AG10803 (cell line): ENCODE measurements around the gene LEO1.
"Not testable (repeated sequence)": the region's sequence is repeated elsewhere in the genome, so short reads cannot be mapped to it uniquely, and the experiment has no call there.

ENCODE experiments used
- DNase-seq: peaks from one replicate; pipeline ENCODE4 v3.0.0; 2010; ENCODE audit warnings: low read depth
- H3K4me3 ChIP-seq: 2 replicates; pipeline ENCODE4 v1.5.1; 2011; ENCODE audit warnings: mild to moderate bottlenecking, low read length, control low read depth
- TF ChIP-seq, protein P1 (sequence below): conservative IDR thresholded peaks from 2 replicates; pipeline ENCODE4 v1.5.1; 2011; ENCODE audit warnings: mild to moderate bottlenecking, low read length, control low read depth, inconsistent platforms

LEO1 gene

DNA sequence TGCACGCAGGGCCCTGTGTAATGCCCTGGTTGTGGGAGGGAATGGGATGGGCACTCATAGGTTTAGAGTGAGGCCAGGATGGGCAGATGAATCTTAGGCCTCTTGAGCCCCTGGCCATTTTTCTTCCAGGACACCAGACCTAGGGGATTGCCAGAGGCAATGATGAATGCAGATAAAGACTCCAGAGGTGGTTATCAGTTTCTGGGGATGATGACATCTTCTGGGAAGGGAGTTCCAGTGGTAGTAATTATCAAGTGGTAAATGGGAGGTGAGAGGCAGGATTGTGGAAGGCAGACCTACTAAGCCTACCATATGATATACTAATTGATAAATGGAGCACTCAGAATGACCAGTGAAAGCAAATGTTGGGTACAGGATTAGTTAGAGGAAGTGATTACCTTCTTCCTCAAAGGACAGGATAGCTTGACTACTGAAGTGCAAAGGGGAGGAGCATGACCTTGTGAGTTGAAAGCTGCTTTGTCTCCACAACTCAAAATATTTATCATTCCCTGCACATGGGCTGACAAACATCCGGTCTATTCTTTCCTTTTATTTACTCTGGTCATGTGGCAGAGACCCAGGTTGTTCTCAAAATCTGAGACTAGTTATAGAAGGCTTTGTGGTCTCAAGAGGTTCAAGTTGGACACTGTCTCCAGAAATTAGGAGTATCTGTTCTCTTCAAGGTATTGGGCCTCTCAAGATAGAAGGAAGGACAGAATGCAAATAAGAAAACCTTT, 37.3 kb upstream of the LEO1 start:
- H3K4me3 ChIP-seq, result no peak overlapping the region
- DNase-seq, result no peak
- TF ChIP-seq, protein P1, sequence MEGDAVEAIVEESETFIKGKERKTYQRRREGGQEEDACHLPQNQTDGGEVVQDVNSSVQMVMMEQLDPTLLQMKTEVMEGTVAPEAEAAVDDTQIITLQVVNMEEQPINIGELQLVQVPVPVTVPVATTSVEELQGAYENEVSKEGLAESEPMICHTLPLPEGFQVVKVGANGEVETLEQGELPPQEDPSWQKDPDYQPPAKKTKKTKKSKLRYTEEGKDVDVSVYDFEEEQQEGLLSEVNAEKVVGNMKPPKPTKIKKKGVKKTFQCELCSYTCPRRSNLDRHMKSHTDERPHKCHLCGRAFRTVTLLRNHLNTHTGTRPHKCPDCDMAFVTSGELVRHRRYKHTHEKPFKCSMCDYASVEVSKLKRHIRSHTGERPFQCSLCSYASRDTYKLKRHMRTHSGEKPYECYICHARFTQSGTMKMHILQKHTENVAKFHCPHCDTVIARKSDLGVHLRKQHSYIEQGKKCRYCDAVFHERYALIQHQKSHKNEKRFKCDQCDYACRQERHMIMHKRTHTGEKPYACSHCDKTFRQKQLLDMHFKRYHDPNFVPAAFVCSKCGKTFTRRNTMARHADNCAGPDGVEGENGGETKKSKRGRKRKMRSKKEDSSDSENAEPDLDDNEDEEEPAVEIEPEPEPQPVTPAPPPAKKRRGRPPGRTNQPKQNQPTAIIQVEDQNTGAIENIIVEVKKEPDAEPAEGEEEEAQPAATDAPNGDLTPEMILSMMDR, result no peak

DNA sequence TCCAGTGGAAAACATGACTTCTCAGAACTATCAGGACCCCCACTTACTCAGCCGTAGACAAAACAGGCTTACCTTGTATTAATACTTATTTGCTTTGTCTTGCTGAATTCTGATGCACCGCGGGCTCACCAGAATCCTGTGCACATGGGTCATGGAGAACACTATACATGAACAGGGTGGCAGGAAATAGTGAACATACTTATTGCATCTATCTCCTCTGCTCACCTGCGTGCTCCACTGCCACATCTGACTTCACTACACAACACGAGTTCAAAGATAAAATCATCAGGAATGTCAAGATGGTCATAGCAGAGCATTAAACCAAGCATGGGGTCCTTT, 36.8 kb upstream of the LEO1 start:
- TF ChIP-seq, protein P1, result no peak
- no peak for DNase-seq
- no peak overlapping the region for H3K4me3 ChIP-seq

DNA sequence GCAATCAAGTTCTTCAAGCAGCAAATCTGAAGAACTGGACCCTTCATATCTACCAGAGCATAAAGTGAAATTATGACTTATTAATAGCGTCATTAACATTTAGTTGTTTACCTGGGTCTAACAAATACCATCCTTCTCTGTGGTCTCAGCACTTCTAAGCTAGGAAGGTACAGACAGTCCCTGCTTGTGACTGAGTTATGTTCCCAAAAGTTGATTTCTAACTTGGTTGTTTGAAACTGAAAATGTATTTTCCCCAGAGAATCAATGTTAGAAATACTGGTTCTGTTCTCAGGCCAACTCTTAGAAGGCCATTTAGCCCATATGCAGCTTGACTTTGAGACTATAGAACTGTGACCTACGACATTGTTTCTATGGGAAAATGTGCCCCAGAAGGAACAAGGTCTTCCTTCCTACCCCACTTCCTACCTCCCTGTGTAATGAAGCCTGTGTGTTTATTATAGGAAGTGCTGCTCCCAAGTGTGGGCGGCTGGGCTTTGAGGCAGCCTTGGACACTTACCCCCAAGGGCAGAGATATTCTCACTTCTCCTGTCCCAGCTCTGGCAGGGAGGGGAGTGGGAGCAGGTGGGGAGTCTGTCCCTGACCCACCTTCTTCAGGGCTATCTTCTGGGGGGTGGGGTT, 35.2 kb upstream of the LEO1 start:
- H3K4me3 ChIP-seq, result no peak overlapping the region
- TF ChIP-seq, protein P1, result no peak
- DNase-seq, result no peak

DNA sequence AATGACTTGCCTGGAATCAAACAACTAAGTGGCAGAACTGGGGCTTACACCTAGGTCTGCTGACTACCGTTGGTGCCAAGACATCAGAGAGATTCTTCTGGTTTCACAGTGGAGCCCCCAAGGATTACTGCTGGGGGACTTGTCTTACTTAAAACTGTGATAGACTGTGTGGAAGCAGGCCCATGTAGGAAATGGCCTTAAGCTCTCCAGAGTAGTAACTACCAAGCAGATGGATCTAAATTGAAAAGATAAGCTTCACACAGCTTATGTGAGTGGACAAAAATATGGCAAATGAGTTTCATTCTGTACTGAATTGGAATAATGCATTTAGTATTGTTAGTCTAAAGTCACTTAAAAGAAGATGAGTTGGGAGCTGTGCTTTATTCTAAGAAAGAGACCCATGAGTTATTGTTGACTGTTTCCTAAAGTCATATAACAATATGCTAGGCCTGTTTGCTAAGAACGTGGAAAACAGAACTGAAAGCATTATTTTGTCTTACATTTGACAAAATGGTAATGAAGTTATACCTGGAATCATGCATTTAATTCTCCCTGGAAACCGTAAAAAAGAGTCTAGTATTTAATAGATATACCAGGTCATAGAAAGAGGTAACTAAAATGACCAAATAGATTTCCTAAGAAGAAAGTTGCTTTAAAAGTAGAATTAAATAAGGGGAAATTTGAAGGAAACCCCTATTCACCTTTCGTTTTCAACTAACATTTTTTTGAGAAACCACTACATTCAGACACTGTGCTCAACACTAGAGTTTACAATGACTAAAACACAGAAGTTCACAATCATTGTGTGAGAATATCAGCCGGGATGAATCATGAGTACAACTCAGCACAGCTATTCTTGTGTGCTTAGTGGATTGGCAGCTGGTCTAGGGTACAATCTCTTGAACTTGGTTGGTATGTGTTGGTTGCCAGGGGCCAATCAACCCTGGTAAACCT, 34.4 kb upstream of the LEO1 start:
- no peak overlapping the region for H3K4me3 ChIP-seq
- DNase-seq, result peak; percentile 34
- TF ChIP-seq, protein P1, result no peak

DNA sequence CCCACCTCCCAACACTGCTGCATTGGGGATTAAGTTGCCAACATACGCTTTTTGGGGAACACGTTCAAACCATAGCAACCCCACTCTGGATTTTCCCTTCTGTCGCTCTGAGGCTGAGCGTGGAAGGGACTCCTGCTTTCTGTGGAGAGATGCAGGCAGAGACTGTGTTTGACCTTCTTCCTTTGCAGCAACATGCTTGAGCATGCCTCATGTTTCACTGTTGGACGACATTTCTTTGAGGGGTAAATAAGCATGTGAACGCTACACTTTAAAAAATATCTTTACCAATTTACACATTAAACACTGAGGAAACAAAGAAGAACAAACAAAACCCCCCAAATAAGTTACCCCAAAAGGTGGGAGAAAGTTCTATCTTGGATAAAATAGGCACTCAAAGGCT, 33.2 kb upstream of the LEO1 start:
- no peak overlapping the region for H3K4me3 ChIP-seq
- DNase-seq, result no peak
- TF ChIP-seq, protein P1, result no peak

DNA sequence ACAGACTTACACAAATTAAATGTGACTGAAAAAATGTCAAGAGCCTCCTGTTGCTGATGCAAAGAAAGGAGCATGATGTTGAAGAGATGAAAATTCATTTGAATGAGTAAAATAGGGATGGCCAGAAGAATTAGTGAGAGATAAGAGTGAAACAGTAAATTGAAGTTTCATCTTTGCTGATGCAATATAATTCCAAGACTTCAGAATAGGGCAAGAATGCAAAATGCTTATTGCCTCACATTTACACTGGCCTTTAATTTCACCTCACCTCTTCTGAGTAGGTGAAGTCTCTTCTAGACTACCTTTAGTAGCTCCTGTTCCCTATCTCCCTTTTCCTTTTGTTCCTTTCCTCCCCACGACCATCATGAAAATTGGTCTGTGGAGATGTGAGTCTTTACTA, 32.1 kb upstream of the LEO1 start:
- TF ChIP-seq, protein P1, result no peak
- no peak overlapping the region for H3K4me3 ChIP-seq

DNA sequence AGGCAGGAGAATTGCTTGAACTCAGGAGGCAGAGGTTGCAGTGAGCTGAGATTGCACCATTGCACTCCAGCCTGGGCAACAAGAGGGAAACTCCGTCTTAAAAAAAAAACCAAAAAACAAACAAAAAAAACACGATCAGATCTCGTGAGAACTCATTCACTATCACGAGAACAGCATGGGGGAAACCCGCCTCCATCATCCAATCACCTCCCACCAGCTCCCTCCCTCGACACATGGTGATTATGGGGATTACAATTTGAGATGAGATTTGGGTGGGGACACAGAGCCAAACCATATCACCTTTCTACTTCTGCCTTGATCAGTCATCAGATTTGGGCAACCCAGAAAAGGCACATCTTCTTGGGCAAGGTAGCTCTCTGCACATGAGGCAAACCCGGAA, 31.5 kb upstream of the LEO1 start:
- H3K4me3 ChIP-seq, DNase-seq: not testable (repeated sequence)

More for the DNA sequence above, 32.1 kb upstream of the LEO1 start:
- no peak for DNase-seq
